ENCODE data around the gene SYTL1.

DNA sequence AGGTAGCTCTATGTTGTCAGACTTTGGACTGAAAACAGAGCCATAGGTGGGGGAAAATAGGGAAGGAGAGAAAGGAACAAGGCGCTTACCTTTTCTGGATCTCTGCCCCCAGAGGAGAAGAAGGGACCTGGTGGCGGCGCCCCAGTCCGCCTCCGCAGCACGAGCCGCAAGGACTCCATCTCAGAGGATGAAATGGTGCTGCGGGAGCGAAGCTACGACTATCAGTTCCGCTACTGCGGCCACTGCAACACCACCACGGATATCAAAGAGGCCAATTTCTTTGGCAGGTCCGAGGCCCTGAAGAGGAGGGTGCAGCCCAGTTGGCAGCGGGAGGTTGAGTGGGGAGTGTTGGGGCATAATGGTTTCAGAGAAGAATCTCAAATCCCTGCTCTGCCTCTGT, 38.3 kb upstream of the SYTL1 start:
- no peak for TF ChIP-seq POLR2AphosphoS5 (IDR thresholded peaks at IDR 0.05)
- TF ChIP-seq, protein P1, sequence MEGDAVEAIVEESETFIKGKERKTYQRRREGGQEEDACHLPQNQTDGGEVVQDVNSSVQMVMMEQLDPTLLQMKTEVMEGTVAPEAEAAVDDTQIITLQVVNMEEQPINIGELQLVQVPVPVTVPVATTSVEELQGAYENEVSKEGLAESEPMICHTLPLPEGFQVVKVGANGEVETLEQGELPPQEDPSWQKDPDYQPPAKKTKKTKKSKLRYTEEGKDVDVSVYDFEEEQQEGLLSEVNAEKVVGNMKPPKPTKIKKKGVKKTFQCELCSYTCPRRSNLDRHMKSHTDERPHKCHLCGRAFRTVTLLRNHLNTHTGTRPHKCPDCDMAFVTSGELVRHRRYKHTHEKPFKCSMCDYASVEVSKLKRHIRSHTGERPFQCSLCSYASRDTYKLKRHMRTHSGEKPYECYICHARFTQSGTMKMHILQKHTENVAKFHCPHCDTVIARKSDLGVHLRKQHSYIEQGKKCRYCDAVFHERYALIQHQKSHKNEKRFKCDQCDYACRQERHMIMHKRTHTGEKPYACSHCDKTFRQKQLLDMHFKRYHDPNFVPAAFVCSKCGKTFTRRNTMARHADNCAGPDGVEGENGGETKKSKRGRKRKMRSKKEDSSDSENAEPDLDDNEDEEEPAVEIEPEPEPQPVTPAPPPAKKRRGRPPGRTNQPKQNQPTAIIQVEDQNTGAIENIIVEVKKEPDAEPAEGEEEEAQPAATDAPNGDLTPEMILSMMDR (IDR thresholded peaks at IDR 0.05): no peak
- no peak for TF ChIP-seq POLR2A (IDR thresholded peaks at IDR 0.05)

All from transverse colon (tissue), 4 donors.